Glutamatergic neuron (in vitro differentiated cells): ENCODE data around the gene TSPAN18. TPM values are rescaled to one million over a fixed set of nuclear protein-coding genes. Genes with fewer than 3 reads are reported as not detected.

Experiments
- DNase-seq: peaks from one replicate; pipeline ENCODE4 v3.0.0; 2022
- H3K27ac Mint-ChIP-seq: one replicate; pipeline ENCODE4 v1.8.0; 2020; ENCODE audit warnings: mild to moderate bottlenecking, mixed read lengths, inconsistent platforms; ENCODE audit not compliant: unreplicated experiment
- H3K27me3 Mint-ChIP-seq: one replicate; pipeline ENCODE4 v1.8.0; 2020; ENCODE audit warnings: mild to moderate bottlenecking, moderate library complexity, mixed read lengths, inconsistent platforms; ENCODE audit not compliant: unreplicated experiment
- H3K36me3 Mint-ChIP-seq: one replicate; pipeline ENCODE4 v1.8.0; 2020; ENCODE audit warnings: mild to moderate bottlenecking, mixed read lengths, inconsistent platforms; ENCODE audit not compliant: unreplicated experiment
- H3K4me1 Mint-ChIP-seq: one replicate; pipeline ENCODE4 v1.8.0; 2020; ENCODE audit warnings: mild to moderate bottlenecking, low read depth, mixed read lengths, inconsistent platforms; ENCODE audit not compliant: unreplicated experiment
- H3K4me3 Mint-ChIP-seq: one replicate; pipeline ENCODE4 v1.8.0; 2020; ENCODE audit warnings: mild to moderate bottlenecking, mixed read lengths, inconsistent platforms; ENCODE audit not compliant: unreplicated experiment
- H3K9me3 Mint-ChIP-seq: one replicate; pipeline ENCODE4 v1.8.0; 2020; ENCODE audit warnings: mild to moderate bottlenecking, moderate library complexity, mixed read lengths, inconsistent platforms; ENCODE audit not compliant: unreplicated experiment
- CTCF ChIP-seq: fragments of 200-600 bp; sonication (generic); IDR thresholded peaks from one replicate; pipeline ENCODE4 v1.5.0; 2021; ENCODE audit not compliant: partially characterized antibody, unreplicated experiment
- total RNA-seq: library from RNA; stranded (reverse); fragmentation: NEBNext Ultra II Directional; extraction: Animal tissue kit (Norgen Biotek cat#: 25700); gene quantifications from one replicate; pipeline ENCODE4 v1.2.1, GENCODE V29; 2021; ENCODE audit not compliant: unreplicated experiment

The TSPAN18 gene
- total RNA-seq, 1 donor from 2014 or later, result 80.4 TPM

- peak overlapping the region; percentile 7 for H3K4me3 Mint-ChIP-seq
- H3K4me1 Mint-ChIP-seq, result peaks cover 53% of the 10 kb centered on the region
- H3K9me3 Mint-ChIP-seq, result peaks cover 3% of the 10 kb centered on the region
- H3K27me3 Mint-ChIP-seq, result peaks cover 6% of the 10 kb centered on the region
- no peak for TF ChIP-seq CTCF
- H3K27ac Mint-ChIP-seq, result no peak overlapping the region
- H3K36me3 Mint-ChIP-seq, result no peaks in the 10 kb centered on the region
- DNase-seq, result no peak
Measured at GRCh38 chr11:44734843-44735381, 8.2 kb downstream of the TSPAN18 start.

- DNase-seq, result no peak
- H3K27me3 Mint-ChIP-seq, result peaks cover 6% of the 10 kb centered on the region
- H3K4me1 Mint-ChIP-seq, result peaks cover 55% of the 10 kb centered on the region
Measured at GRCh38 chr11:44736791-44737190, 10.0 kb downstream of the TSPAN18 start.

DNA sequence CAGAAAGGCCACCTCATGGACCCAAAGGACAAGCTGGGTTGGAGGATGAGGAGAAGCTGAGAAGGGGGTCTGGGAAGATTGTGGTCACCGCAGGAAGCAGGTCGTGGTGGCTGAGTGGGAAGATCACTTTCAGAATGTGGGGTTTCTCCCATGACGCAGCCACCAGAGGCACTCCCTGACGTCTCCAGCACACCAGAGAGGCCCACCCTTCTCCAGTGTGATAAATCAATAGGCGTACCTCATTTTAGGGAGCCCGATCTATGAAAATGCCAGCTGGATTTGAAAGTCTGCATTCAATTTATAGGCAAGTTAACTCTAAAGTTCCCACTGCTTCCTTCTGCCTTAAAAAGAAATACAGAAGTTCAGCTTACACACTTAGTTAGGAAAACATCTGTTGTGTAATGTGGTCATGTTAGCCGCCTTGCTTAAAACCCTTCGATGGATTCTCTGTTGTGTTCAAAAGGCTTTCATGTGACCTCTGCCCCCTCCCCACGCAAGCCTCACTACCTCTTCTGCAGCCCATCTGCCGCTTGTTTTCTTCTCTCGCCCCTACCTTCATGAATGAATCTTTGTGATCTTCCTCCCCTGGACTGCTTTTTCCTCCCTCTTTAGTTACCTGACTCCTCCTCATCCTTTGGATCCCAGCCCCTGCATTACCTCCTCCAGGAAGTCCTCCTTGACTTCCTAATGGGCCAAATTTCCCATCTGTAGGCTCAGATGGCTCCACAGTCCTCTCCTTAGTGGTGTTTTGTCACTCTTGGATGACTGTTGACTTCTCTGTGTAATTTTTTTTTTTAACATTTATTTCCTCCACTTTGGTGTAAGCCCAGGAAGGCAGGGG is 10.7 kb downstream of the TSPAN18 start:
- Mint-ChIP-seq H3K9me3 (peaks cover 3% of the 10 kb centered on the region), H3K36me3 (no peaks in the 10 kb centered on the region), H3K27ac (peak overlapping the region; percentile 71), H3K4me1 (peaks cover 56% of the 10 kb centered on the region), H3K27me3 (peaks cover 6% of the 10 kb centered on the region), H3K4me3 (peak overlapping the region; percentile 39)
- DNase-seq, result no peak
- TF ChIP-seq CTCF, result no peak

More at GRCh38 chr11:44736791-44737190, 10.0 kb downstream of the TSPAN18 start:
- H3K9me3 Mint-ChIP-seq, result peaks cover 3% of the 10 kb centered on the region
- peak overlapping the region; percentile 36 for H3K27ac Mint-ChIP-seq
- no peaks in the 10 kb centered on the region for H3K36me3 Mint-ChIP-seq
- TF ChIP-seq CTCF, result no peak
- no peak overlapping the region for H3K4me3 Mint-ChIP-seq

DNA sequence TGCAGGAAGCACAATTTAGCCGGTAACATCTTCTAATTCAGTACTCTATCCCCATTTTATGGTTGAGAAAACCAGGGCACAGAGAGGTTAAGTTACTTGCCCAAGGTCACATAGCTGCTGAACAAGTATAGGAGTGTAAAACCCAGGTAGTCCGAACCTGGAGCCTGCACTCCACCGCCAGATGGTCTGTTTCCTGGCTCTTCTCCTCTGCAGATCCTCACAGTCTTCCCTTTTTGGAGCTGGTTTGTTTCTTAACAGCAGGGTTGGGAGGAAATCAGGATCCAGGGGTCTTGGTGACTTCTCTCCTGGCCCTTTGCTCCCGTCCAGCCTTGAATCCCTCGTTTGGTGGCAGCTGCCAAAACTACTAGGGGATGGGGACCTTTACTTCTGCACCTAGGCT is 12.0 kb downstream of the TSPAN18 start:
- no peak for TF ChIP-seq CTCF
- Mint-ChIP-seq H3K36me3 (no peaks in the 10 kb centered on the region), H3K9me3 (peaks cover 2% of the 10 kb centered on the region), H3K27ac (no peak overlapping the region), H3K4me1 (peaks cover 57% of the 10 kb centered on the region), H3K27me3 (peaks cover 6% of the 10 kb centered on the region), H3K4me3 (no peak overlapping the region)
- no peak for DNase-seq

GRCh38 chr11:44740967-44741366 is 14.2 kb downstream of the TSPAN18 start:
- peaks cover 60% of the 10 kb centered on the region for H3K4me1 Mint-ChIP-seq
- DNase-seq, result no peak
- no peaks in the 10 kb centered on the region for H3K36me3 Mint-ChIP-seq
- TF ChIP-seq CTCF, result no peak
- H3K27me3 Mint-ChIP-seq, result peaks cover 6% of the 10 kb centered on the region
- peak overlapping the region; percentile 64 for H3K4me3 Mint-ChIP-seq
- H3K9me3 Mint-ChIP-seq, result peaks cover 2% of the 10 kb centered on the region
- H3K27ac Mint-ChIP-seq, result no peak overlapping the region
